ENCODE measurements around the gene BPNT1. TPM values are rescaled to one million over a fixed set of nuclear protein-coding genes. Genes with fewer than 3 reads are reported as not detected.
"Not testable (repeated sequence)": the region's sequence is repeated elsewhere in the genome, so short reads cannot be mapped to it uniquely, and the experiment has no call there.

Gene BPNT1
- total RNA-seq, 1 donor from 2014 or later = 19.9 TPM

DNA sequence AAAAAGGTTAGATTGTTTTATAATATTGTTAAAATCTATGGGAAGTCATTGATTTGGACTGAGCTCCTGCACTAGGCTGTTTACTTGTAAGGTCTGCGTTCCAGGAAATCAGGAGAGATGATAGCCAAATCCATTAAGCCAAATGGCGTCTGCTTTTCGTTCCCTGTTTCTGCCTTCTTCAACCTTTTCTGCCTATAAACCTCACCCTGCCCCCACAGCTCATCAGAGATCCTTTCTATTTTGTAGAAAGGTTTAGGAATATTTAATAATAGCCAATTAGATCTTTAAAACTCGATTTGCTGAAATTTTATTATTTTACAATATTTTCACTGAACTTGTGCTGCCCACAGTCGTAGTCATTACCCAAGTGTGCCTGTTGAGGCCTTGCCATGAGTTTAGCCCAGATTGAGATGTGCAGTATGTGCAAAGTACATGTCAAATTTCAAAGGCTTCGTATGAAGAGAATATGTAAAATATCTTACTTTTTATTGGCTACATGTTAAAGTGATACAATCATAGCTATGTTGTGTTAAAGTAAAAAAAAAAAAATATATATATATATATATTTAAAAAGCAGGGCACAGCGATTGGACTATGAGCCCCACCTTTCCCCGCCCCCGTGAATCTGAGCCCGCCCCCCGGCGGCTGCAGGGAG lies 3.9 kb upstream of the BPNT1 start:
- peak; percentile 1 for ATAC-seq (ENCODE audit: poor library complexity)
- DNase-seq = no peak
- intact Hi-C loops (cut with DNase I) = no loop called here

- intact Hi-C loops (cut with DNase I) = no loop called here
- no peak for ATAC-seq (ENCODE audit: poor library complexity)
- DNase-seq = no peak
Observed at GRCh38 chr1:220092694-220093093, 3.1 kb upstream of the BPNT1 start.

GRCh38 chr1:220086261-220086686 lies 3.3 kb downstream of the BPNT1 start:
- DNase-seq; intact Hi-C loops (cut with DNase I); ATAC-seq (ENCODE audit: poor library complexity): not testable (repeated sequence)

DNA sequence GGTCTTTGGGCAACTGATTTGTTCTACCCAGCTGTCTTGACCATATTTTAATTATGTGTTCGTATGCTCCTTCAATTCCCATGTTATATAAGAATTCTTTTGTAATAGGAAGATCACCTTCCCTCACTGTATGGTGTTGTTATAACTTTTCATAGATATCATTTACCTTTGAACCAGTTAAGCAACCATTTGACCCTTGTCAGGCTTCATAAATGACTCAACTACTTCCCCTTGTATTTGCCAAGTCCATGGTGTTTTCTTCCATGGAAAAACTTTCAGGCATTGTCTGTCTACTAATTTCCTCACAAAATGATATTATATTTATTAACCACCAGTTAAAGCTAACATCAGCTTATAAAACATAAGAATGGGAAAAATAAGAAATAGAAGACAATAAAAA lies 5.1 kb downstream of the BPNT1 start:
- ATAC-seq (ENCODE audit: poor library complexity) (no peak), DNase-seq (no peak)
- intact Hi-C loops (cut with DNase I) = no loop called here

DNA sequence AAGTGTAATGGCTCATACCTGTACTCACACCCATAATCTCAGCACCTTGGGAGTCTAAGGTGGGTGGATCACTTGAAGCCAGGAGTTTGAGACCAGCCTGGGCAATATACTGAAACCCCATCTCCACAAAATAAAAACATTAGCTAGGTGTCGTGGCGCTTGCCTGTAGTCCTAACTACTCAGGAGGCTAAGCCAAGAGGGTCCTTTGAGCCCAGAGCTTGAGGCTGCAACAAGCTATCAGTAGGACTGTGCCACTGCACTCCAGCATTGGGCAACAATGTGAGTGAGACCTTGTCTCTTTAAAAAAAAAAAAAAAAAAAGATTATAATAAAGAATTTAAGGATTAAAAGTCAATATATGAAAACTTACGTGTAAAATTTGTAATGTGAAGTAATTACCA lies 11.7 kb downstream of the BPNT1 start:
- intact Hi-C loops (cut with DNase I) = no loop called here
- ATAC-seq (ENCODE audit: poor library complexity) = no peak
- DNase-seq = no peak

DNA sequence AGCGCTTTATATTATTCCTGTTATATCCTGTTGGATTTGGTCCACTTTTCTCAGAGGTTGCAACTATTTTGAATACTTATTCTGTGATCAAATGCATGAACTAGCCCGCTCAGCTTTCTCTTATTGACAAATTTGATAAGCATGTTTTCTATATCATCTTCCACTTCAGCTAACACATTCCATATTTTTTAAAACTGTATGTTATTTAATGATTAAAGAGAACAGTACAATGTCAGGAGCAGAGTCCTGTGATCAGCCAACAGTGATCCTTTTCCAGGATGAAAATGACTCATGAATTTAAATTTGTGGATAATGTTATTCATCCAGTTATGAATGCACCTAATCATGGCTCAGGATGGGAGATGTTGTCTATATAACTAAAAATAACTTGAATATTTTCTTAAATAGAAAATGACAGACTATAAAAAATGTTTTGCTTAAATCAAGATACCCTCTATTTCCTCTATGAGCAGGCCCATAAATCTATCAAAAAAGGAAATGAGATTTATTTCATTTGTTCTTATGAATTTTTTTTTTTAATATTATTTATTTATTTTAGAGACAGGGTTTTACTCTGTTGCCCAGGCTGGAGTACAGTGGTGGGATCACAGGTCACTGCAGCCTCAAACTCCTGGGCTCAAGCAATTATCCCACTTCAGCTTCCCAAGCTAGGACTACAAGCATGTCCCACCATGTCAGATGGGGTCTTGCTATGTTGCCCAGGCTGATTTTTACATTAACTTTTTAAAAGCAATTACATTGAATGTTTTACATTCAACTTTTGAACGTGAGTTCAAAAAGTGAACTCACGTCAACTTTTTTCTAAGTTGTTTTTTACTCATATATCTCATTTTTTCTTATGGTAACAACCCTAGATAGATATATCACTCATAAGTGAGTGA lies 12.5 kb downstream of the BPNT1 start:
- ATAC-seq (ENCODE audit: poor library complexity) (no peak), DNase-seq (no peak)
- intact Hi-C loops (cut with DNase I) = no loop called here

DNA sequence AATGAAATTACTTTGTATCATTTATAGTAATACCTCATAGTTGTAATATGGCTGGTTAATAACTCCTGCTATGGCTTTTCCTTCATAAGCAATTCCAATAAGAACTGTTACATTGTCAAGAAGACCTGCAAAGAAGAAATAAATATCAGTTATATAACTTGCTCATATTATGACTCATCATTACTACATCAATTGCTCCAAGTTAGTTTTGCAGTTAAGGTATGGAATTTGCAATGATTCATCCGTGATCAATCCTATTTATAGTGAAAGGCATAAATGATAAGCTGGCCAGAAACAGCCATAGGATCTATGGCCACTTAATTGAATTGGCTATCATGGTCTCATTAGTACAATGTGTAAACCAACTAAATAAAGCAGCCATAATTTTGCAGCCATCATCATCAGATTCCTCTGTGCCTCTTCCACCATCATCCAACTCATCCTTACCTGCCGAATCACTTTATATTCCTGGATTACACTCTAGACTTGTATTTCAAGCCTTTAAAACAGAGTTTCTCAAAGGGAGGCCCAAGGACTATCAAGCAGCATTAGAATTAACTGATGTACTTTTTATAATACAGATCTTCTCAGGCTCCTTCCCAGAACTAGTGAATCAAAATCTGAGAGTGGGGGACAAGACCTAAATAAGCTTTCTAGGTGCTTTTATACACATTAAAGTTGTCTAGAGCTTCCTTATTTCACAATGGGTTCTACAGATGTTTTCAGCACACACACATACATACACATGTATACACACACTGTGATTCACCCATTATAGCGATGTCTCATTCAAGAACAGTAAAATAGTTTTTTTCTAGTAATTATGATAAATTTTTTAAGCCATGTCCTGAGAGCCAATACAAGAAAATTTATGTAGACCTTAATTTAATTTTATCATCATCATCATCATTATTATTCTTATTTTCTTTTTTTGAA lies 22.1 kb downstream of the BPNT1 start:
- intact Hi-C loops (cut with DNase I) = no loop called here
- no peak for DNase-seq

DNA sequence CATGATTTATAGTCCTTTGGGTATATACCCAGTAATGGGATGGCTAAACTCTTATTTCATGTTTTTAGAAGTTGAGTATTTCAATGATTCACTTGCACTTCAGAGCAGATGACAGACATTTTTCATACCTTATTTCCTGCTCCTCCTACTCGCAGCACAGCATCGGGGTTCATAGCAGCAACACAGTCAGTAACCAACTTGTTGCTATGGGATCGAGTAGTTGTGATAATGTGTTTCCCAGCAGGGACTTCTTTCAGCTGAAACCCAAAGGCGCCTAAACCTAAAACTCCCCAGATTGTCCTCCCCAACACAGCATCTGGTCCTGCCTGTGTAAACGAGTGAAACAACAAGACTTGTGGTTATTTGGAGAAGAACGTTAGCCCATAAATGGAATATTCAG lies 27.0 kb downstream of the BPNT1 start:
- intact Hi-C loops (cut with DNase I) = no loop called here
- ATAC-seq (ENCODE audit: poor library complexity) (no peak), DNase-seq (no peak)

More for the DNA sequence above, 22.1 kb downstream of the BPNT1 start:
- ATAC-seq (ENCODE audit: poor library complexity) = no peak

DNA sequence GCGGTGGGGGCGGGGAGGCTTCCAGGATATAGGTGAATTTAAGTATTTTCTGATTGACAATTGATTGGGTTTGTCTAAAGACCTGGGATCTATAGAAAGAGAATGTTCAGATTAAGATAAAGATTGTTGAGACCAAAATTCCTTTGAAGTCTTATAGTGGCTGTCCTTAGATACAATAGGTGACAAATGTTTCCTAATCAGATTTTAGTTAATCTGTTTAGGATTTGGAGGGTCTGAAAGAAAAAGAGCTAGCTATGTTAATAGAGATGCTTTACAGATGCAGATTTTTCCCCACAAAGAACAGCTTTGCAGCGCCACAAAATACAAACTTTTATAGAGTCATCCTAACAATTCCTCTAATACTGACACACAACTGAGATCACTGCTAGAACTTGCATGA lies 28.7 kb downstream of the BPNT1 start:
- ATAC-seq (ENCODE audit: poor library complexity) = no peak
- intact Hi-C loops (cut with DNase I) = no loop called here

GRCh38 chr1:220056374-220056773 lies 33.2 kb downstream of the BPNT1 start:
- intact Hi-C loops (cut with DNase I) = no loop called here
- DNase-seq (no peak), ATAC-seq (ENCODE audit: poor library complexity) (no peak)

More for the DNA sequence above, 28.7 kb downstream of the BPNT1 start:
- no peak for DNase-seq

GRCh38 chr1:220046052-220046930 lies 43.3 kb downstream of the BPNT1 start, which contains the start of gene EPRS1:
TSS of gene EPRS1 (minus strand) at chr1:220046505. CDS start at chr1:220046388, 117 bp downstream.
- intact Hi-C loops (cut with DNase I) = no loop called here
- DNase-seq (peak; percentile 96), ATAC-seq (ENCODE audit: poor library complexity) (peak; percentile 100)

DNA sequence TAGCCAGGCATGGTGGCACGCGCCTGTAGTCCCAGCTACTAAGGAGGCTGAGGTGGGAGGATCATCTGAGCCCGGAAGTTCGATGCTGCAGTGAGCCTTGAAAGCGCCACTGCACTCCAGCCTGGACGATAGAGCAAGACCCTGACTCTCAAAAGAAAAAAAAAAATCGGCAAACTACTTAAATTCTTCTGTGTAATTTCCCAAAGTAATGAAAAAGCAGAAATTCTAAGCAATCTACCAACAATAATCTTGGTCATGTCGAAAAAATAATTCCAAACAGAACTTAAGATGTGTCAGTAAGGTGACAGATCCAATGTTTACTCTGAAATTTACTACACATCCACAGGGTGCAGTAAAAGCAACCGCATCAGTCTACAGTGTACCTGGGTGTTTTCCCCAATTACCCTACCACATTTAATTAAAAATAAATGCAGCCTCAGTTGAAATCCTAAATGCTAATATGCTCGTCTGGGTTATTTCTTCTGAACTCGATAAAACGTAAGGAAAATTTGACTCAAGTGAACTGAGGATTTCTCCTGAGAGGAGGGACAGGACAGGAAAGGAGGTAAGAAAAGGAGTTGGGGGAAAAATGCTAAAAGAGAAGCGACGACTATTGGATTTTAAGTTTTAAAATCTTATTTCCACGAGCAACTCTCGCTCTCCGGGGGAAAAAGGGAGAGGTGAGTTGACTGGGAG lies 44.1 kb downstream of the BPNT1 start:
- DNase-seq (no peak), ATAC-seq (ENCODE audit: poor library complexity) (no peak)
- intact Hi-C loops (cut with DNase I) = no loop called here

DNA sequence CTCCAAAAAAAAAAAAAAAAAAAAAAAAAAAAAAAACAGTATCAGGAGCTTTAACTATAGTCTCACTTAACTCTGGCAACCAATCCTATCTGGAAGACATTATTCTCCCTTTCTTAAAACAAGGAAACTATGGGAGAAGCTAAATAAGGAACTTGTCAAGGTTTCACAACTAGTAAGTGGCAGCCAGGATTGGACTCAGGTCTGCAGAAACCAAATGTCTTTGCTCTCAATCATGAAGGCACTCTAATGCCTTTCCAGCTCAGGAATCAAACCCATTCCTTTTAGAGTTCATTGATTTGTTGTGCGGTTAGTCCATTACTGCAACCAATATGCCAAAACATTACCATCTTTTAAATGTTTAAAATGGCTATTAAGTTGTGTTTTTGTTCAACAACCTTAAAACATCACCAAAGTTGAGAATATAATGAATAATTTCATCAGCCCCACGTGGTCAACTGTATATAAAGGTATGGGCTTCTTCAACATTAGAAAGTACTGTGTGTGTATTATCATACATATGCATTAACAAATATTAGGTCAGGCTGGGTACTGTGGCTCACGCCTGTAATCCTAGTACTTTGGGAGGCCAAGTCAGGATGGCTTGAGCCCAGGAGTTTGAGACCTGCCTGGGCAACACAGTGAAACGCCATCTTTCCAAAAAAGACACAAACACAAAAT lies 44.8 kb downstream of the BPNT1 start:
- intact Hi-C loops (cut with DNase I) = no loop called here
- ATAC-seq (ENCODE audit: poor library complexity) = no peak
- DNase-seq = no peak

DNA sequence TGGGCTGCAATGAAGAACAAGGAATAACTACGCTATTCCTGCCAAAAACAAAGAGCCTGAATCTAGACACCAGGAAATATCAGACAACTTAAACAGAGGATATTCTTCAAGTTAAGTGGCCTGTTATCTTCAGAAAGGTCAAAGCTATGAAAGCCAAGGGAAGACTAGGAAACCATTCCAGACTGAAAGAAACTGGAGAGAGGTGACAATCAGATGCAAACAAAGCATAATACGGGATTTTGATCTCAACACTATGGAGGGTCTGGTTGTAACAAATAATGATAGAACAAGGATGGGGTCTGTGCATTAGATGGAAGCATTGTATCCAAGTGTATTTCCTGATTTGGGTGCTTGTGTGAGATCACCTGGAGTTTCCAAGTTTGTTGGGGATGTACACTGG lies 45.9 kb downstream of the BPNT1 start:
- intact Hi-C loops (cut with DNase I) = no loop called here
- DNase-seq (no peak), ATAC-seq (ENCODE audit: poor library complexity) (no peak)

DNA sequence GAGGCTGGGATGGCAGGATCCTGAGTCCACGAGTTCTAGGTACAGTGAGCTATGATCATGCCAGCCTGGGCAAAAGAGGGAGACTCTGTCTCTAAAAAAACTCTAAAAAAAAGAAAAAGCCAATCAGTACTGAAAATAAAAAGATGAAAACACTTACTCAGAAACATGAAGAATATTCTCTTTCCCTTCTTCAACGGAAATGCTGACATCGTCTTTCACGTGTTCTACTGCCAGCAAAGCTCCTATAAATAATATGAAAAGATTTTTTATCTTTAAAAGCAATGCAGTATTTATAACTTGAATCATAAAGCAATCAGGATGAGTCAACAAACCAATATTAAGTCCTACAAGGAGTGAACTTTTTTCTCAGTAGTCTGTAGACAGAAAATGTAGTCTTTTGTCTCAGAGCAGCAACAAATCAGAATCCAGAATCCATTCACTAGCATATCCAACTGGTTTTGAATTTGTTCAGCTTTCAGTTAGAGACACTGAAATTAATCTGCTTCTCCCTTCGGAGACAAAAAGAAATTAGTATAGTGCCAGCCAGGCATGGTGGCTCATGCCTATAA lies 49.5 kb downstream of the BPNT1 start:
- intact Hi-C loops (cut with DNase I) = no loop called here
- DNase-seq (no peak), ATAC-seq (ENCODE audit: poor library complexity) (no peak)

DNA sequence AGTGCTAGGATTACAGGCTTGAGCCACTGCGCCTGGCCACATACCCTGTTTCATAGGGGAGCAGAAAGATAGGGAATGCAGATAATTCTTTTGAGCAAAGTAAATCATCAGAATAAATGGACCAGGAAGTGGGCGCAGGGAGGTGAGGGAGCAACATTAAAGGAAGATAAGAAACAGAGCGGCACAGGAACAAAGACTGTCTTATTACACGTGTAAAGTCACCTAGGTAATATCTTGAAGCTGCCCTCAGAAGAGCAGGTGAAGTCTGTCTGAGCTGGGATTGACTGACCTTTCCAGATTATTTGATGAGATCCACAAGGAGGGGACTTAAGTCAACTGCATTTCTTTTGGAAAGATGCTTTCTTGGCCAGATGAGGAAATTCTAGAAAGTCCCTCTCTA lies 50.9 kb downstream of the BPNT1 start:
- no peak for ATAC-seq (ENCODE audit: poor library complexity)
- intact Hi-C loops (cut with DNase I) = no loop called here
- DNase-seq = no peak

GRCh38 chr1:220037810-220038209 lies 51.8 kb downstream of the BPNT1 start:
- ATAC-seq (ENCODE audit: poor library complexity); DNase-seq; intact Hi-C loops (cut with DNase I): not testable (repeated sequence)

Measured in Right ventricle myocardium superior (tissue), 1 donor.